ENCODE measurements around the gene IGSF8.

The IGSF8 gene

GRCh38 chr1:160096274-160097116, 1.9 kb downstream of the IGSF8 start:
- no peak for DNase-seq (ENCODE audit: extremely low read depth, low read depth)
- TF ChIP-seq CTCF (IDR thresholded peaks at IDR 0.05; ENCODE audit: low read depth, low read length): no peak

GRCh38 chr1:160095382-160096105, 2.9 kb downstream of the IGSF8 start:
- DNase-seq (ENCODE audit: extremely low read depth, low read depth): no peak
- no peak for TF ChIP-seq CTCF (IDR thresholded peaks at IDR 0.05; ENCODE audit: low read depth, low read length)

GRCh38 chr1:160094806-160095205, 3.6 kb downstream of the IGSF8 start:
- no peak for TF ChIP-seq CTCF (IDR thresholded peaks at IDR 0.05; ENCODE audit: low read depth, low read length)
- DNase-seq (ENCODE audit: extremely low read depth, low read depth): no peak

- no peak for DNase-seq (ENCODE audit: extremely low read depth, low read depth)
- TF ChIP-seq CTCF (IDR thresholded peaks at IDR 0.05; ENCODE audit: low read depth, low read length): no peak
Observed at GRCh38 chr1:160094291-160094625, 4.2 kb downstream of the IGSF8 start.

GRCh38 chr1:160093624-160094290, 4.7 kb downstream of the IGSF8 start:
- no peak for DNase-seq (ENCODE audit: extremely low read depth, low read depth)
- TF ChIP-seq CTCF (IDR thresholded peaks at IDR 0.05; ENCODE audit: low read depth, low read length): no peak

GRCh38 chr1:160093069-160093395, 5.4 kb downstream of the IGSF8 start:
- TF ChIP-seq CTCF (IDR thresholded peaks at IDR 0.05; ENCODE audit: low read depth, low read length): no peak

More at GRCh38 chr1:160093069-160093395, 5.4 kb downstream of the IGSF8 start:
- no peak for DNase-seq (ENCODE audit: extremely low read depth, low read depth)

Measured in AG09319 (cell line).